ENCODE results near the gene THSD4. TPM values are rescaled to one million over a fixed set of nuclear protein-coding genes. Genes with fewer than 3 reads are reported as not detected.

Gene THSD4
- total RNA-seq, 1 experiment from 2014 or later: 1.2 TPM

- in situ Hi-C loops (cut with HindIII; ENCODE audit: low sequenced_read_pairs): no loop called here
These were observed 158.6 kb downstream of the THSD4 start for GRCh38 chr15:71273731-71274447.

GRCh38 chr15:71274448-71274798 is 159.2 kb downstream of the THSD4 start:
- in situ Hi-C loops (cut with HindIII; ENCODE audit: low sequenced_read_pairs): no loop called here
- DNase-seq (ENCODE audit: low spot score): no peak

More at GRCh38 chr15:71273731-71274447, 158.6 kb downstream of the THSD4 start:
- no peak for DNase-seq (ENCODE audit: low spot score)

GRCh38 chr15:71275098-71275497 is 159.8 kb downstream of the THSD4 start:
- in situ Hi-C loops (cut with HindIII; ENCODE audit: low sequenced_read_pairs): no loop called here
- DNase-seq (ENCODE audit: low spot score): no peak

GRCh38 chr15:71275566-71276335 is 160.5 kb downstream of the THSD4 start:
- in situ Hi-C loops (cut with HindIII; ENCODE audit: low sequenced_read_pairs): no loop called here
- DNase-seq (ENCODE audit: low spot score): no peak

- no peak for DNase-seq (ENCODE audit: low spot score)
- in situ Hi-C loops (cut with HindIII; ENCODE audit: low sequenced_read_pairs): no loop called here
These were observed 161.0 kb downstream of the THSD4 start for GRCh38 chr15:71276336-71276665.

- DNase-seq (ENCODE audit: low spot score): peak; percentile 2
- in situ Hi-C loops (cut with HindIII; ENCODE audit: low sequenced_read_pairs): no loop called here
These were observed 163.9 kb downstream of the THSD4 start for GRCh38 chr15:71278989-71279756.

GRCh38 chr15:71279757-71280141 is 164.5 kb downstream of the THSD4 start:
- no peak for DNase-seq (ENCODE audit: low spot score)
- in situ Hi-C loops (cut with HindIII; ENCODE audit: low sequenced_read_pairs): no loop called here

GRCh38 chr15:71280206-71280605 is 164.9 kb downstream of the THSD4 start:
- in situ Hi-C loops (cut with HindIII; ENCODE audit: low sequenced_read_pairs): no loop called here
- DNase-seq (ENCODE audit: low spot score): no peak

- in situ Hi-C loops (cut with HindIII; ENCODE audit: low sequenced_read_pairs): no loop called here
- DNase-seq (ENCODE audit: low spot score): no peak
These were observed 166.0 kb downstream of the THSD4 start for GRCh38 chr15:71281256-71281655.

- no peak for DNase-seq (ENCODE audit: low spot score)
- in situ Hi-C loops (cut with HindIII; ENCODE audit: low sequenced_read_pairs): no loop called here
These were observed 166.8 kb downstream of the THSD4 start for GRCh38 chr15:71282076-71282475.

GRCh38 chr15:71288348-71288955 is 173.2 kb downstream of the THSD4 start:
- DNase-seq (ENCODE audit: low spot score): no peak
- in situ Hi-C loops (cut with HindIII; ENCODE audit: low sequenced_read_pairs): no loop called here

GRCh38 chr15:71290002-71290401 is 174.7 kb downstream of the THSD4 start:
- in situ Hi-C loops (cut with HindIII; ENCODE audit: low sequenced_read_pairs): no loop called here
- DNase-seq (ENCODE audit: low spot score): no peak

- in situ Hi-C loops (cut with HindIII; ENCODE audit: low sequenced_read_pairs): no loop called here
- no peak for DNase-seq (ENCODE audit: low spot score)
These were observed 175.8 kb downstream of the THSD4 start for GRCh38 chr15:71290881-71291635.

- in situ Hi-C loops (cut with HindIII; ENCODE audit: low sequenced_read_pairs): no loop called here
- DNase-seq (ENCODE audit: low spot score): no peak
These were observed 176.5 kb downstream of the THSD4 start for GRCh38 chr15:71291723-71292122.

GRCh38 chr15:71293723-71294122 is 178.5 kb downstream of the THSD4 start:
- in situ Hi-C loops (cut with HindIII; ENCODE audit: low sequenced_read_pairs): no loop called here
- no peak for DNase-seq (ENCODE audit: low spot score)

- in situ Hi-C loops (cut with HindIII; ENCODE audit: low sequenced_read_pairs): no loop called here
- DNase-seq (ENCODE audit: low spot score): no peak
These were observed 179.1 kb downstream of the THSD4 start for GRCh38 chr15:71294251-71294910.

GRCh38 chr15:71294911-71295602 is 179.8 kb downstream of the THSD4 start:
- DNase-seq (ENCODE audit: low spot score): no peak
- in situ Hi-C loops (cut with HindIII; ENCODE audit: low sequenced_read_pairs): no loop called here

Measured in G401 (cell line).